Thyroid gland (tissue), 4 donors: ENCODE results near the gene MAEA. TPM values are rescaled to one million over a fixed set of nuclear protein-coding genes. Genes with fewer than 3 reads are reported as not detected.
A peak's percentile ranks its signal among the peaks of the same experiment; 100 is the strongest.

Source experiments
- DNase-seq, 2 donors: peaks; one replicate each; pipeline ENCODE4 v3.0.0-alpha.2; 2019
- H3K27ac ChIP-seq, 3 donors: fragments of 200-600 bp; sonication (generic); 1 replicate in 2 of 3; 2 replicates in 1 of 3; pipeline ENCODE4 v1.5.1; 2016 to 2019; ENCODE audit warnings: mild to moderate bottlenecking in 1 of 3, moderate library complexity in 1 of 3
- H3K27me3 ChIP-seq: fragments of 200-600 bp; sonication (generic); one replicate; pipeline ENCODE4 v1.5.1; 2019
- H3K36me3 ChIP-seq, 2 donors: fragments of 200-600 bp; sonication (generic); one replicate each; pipeline ENCODE4 v1.5.1; 2016 to 2019
- H3K4me1 ChIP-seq, 2 donors: fragments of 200-600 bp; sonication (generic); one replicate each; pipeline ENCODE4 v1.5.1; 2017 to 2019
- H3K4me3 ChIP-seq, 3 donors: fragments of 200-600 bp; sonication (generic); replicated peaks in 1 of 3; 1 replicate in 2 of 3; 2 replicates in 1 of 3; pipeline ENCODE4 v1.5.1; 2016; ENCODE audit warnings: mild to moderate bottlenecking in 1 of 3
- H3K9me3 ChIP-seq: fragments of 200-600 bp; sonication (generic); one replicate; pipeline ENCODE4 v1.5.1; 2017
- POLR2A ChIP-seq, 2 donors: fragments of 450-650 bp; IDR thresholded peaks; one replicate each; pipeline ENCODE4 v1.6.1; 2017; ENCODE audit warnings: antibody characterized with exemption in 2 of 2, mild to moderate bottlenecking in 2 of 2, moderate library complexity in 1 of 2
- WGBS, 2 donors: methylation state at CpG; one replicate each; pipeline ENCODE4 v1.1.5; 2017; 5-methylcytosine and 5-hydroxymethylcytosine counted together
- intact Hi-C: fragments of 100-400 bp; cut with DNase I; formaldehyde crosslinking; loops from one replicate; pipeline ENCODE4 v1.15.1; 2023
- total RNA-seq, 4 donors: library from RNA; depleted of rRNA; stranded (reverse); fragments of >200 nt; gene quantifications; one replicate each; pipeline ENCODE4 v1.2.3, GENCODE V29; 2016
- TF ChIP-seq, protein P1 (sequence below), 6 experiments: fragments of 200-600 bp in 3 of 6; fragments of 450-650 bp in 3 of 6; sonication (generic) in 3 of 6; IDR thresholded peaks; one replicate each; pipeline ENCODE4 v1.5.1; 2016 to 2019; ENCODE audit warnings: antibody characterized with exemption in 6 of 6, mild to moderate bottlenecking in 2 of 6, inconsistent platforms in 1 of 6, moderate library complexity in 1 of 6

MAEA gene
- total RNA-seq, 4 donors from 2014 or later: 85.3 to 99.5 (median 87.3) TPM

GRCh38 chr4:1247864-1248244, 41.8 kb upstream of the MAEA start:
- H3K9me3 ChIP-seq: no peaks in the 10 kb centered on the region
- intact Hi-C loops: no loop called here
- H3K27ac ChIP-seq: peak overlapping the region; percentile 94 to 95 (median 94)
- H3K27me3 ChIP-seq: no peaks in the 10 kb centered on the region
- H3K36me3 ChIP-seq: no peaks in the 10 kb centered on the region
- TF ChIP-seq, protein P1, sequence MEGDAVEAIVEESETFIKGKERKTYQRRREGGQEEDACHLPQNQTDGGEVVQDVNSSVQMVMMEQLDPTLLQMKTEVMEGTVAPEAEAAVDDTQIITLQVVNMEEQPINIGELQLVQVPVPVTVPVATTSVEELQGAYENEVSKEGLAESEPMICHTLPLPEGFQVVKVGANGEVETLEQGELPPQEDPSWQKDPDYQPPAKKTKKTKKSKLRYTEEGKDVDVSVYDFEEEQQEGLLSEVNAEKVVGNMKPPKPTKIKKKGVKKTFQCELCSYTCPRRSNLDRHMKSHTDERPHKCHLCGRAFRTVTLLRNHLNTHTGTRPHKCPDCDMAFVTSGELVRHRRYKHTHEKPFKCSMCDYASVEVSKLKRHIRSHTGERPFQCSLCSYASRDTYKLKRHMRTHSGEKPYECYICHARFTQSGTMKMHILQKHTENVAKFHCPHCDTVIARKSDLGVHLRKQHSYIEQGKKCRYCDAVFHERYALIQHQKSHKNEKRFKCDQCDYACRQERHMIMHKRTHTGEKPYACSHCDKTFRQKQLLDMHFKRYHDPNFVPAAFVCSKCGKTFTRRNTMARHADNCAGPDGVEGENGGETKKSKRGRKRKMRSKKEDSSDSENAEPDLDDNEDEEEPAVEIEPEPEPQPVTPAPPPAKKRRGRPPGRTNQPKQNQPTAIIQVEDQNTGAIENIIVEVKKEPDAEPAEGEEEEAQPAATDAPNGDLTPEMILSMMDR (IDR thresholded peaks at IDR 0.05): no peak
- no peak for TF ChIP-seq POLR2A (IDR thresholded peaks at IDR 0.05)
- peaks cover 40 to 58% of the 10 kb centered on the region in 2 donors for H3K4me1 ChIP-seq
- no peak for DNase-seq
- peak overlapping the region; percentile 79 to 93 (median 87) for H3K4me3 ChIP-seq
- WGBS, 2 donors: 0% methylated on average over 7 of the region's 40 CpGs; no CpG with 5 or more reads in 1 of the 2 donors

DNA sequence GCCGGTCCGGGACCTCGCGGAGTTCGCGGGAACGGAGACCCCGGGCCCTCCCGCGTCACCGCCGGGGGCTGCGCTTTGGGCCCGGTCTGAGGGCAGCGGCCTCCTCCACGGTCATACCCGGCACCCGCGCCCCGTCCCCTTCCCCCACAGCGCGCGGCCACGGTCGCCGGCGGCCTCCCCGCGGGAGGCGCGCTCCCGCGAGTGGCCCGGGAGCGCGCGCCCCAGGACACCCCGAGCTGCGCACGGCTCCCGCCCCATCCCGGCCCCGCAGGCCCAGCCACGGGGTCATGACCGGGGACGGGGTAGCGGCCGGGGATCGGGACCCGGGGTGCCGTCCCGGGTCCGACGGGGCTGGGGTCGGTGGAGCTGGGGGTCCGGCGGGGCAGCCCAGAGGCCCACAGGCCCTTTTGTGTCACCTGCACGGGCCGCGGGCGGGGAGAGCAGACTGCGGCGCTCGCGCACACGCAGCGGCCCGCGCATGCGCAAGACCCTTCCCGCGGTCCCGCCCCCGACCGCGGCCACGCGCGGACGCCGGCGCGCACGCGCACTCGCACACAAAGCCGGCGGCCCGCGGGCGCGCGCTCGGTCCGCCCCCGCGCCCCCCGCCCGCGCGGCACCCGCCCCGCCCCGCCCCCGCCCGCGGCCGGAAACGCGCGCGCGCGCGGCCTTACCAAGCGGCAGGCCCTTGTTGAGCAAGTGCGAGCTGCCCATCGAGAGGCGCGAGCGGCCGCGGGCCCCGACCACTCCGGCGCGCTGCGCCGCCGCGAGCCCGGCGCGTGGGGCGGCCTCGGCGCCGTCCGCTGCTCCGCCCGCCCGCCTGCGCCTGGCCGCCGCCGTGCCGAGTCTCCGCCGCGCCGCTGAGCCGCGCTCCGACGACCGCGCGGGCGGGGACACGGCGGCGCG, 41.2 kb upstream of the MAEA start, which contains the start of gene CTBP1:
Gene CTBP1, minus strand, starts transcription at position 886 of the 903 bp plus-strand sequence. CDS start 7,799 bp downstream, outside the sequence.
- peak; percentile 72 to 77 for DNase-seq
- intact Hi-C loops: no loop called here
- H3K27ac ChIP-seq: peak within 1 kb of the TSS; percentile 94 to 95 (median 94)
- H3K27me3 ChIP-seq: no peaks in the 10 kb centered on the region
- 0 to 4% methylated on average over 5 of the region's 163 CpGs for WGBS, 2 donors
- peak within 1 kb of the TSS; percentile 79 to 95 (median 93) for H3K4me3 ChIP-seq
- no peaks in the 10 kb centered on the region for H3K36me3 ChIP-seq
- TF ChIP-seq, protein P1 (IDR thresholded peaks at IDR 0.05): no peak
- TF ChIP-seq POLR2A (IDR thresholded peaks at IDR 0.05): peak; percentile 41 to 62
- H3K9me3 ChIP-seq: no peaks in the 10 kb centered on the region
- H3K4me1 ChIP-seq: peaks cover 40 to 54% of the 10 kb centered on the region in 2 donors

- intact Hi-C loops: no loop called here
Measured at GRCh38 chr4:1249148-1249730, 40.5 kb upstream of the MAEA start.

GRCh38 chr4:1249731-1250526, 39.8 kb upstream of the MAEA start:
- 41 to 72% methylated on average over 17 to 37 of the region's 39 CpGs for WGBS, 2 donors
- H3K36me3 ChIP-seq: no peaks in the 10 kb centered on the region
- peak overlapping the region; percentile 72 to 95 (median 77) for H3K4me3 ChIP-seq
- peaks cover 28 to 39% of the 10 kb centered on the region in 2 donors for H3K4me1 ChIP-seq
- H3K27ac ChIP-seq: peak overlapping the region; percentile 86 to 94 (median 89)
- TF ChIP-seq, protein P1 (IDR thresholded peaks at IDR 0.05): no peak
- no peak for TF ChIP-seq POLR2A (IDR thresholded peaks at IDR 0.05)
- H3K9me3 ChIP-seq: no peaks in the 10 kb centered on the region
- intact Hi-C loops: loop anchor here (2.0 kb wide), 1 partner anchor 95 kb away; no protein-coding TSS in a partner anchor
- DNase-seq: peak; percentile 31 to 32
- H3K27me3 ChIP-seq: no peaks in the 10 kb centered on the region

More at GRCh38 chr4:1249148-1249730, 40.5 kb upstream of the MAEA start:
- H3K4me1 ChIP-seq: peaks cover 35 to 46% of the 10 kb centered on the region in 2 donors
- TF ChIP-seq POLR2A (IDR thresholded peaks at IDR 0.05): peak in 1 of 2 donors; percentile 47
- TF ChIP-seq, protein P1 (IDR thresholded peaks at IDR 0.05): no peak
- peak overlapping the region; percentile 86 to 94 (median 89) for H3K27ac ChIP-seq
- H3K4me3 ChIP-seq: peak overlapping the region; percentile 72 to 95 (median 77)
- no peaks in the 10 kb centered on the region for H3K27me3 ChIP-seq
- DNase-seq: peak; percentile 87 to 88
- 0% methylated on average over 6 to 45 of the region's 86 CpGs for WGBS, 2 donors
- H3K36me3 ChIP-seq: no peaks in the 10 kb centered on the region
- no peaks in the 10 kb centered on the region for H3K9me3 ChIP-seq
